CD14-positive monocyte (primary cell): ENCODE measurements around the gene CARMIL1. TPM values are rescaled to one million over a fixed set of nuclear protein-coding genes. Genes with fewer than 3 reads are reported as not detected.
A peak's percentile ranks its signal among the peaks of the same experiment; 100 is the strongest.

Source experiments
- DNase-seq, 3 donors: peaks; one replicate each; pipeline ENCODE4 v3.0.0-alpha.2; 2011 to 2022
- H2AFZ ChIP-seq: 2 replicates; pipeline ENCODE4 v1.6.0; 2012; ENCODE audit warnings: mild to moderate bottlenecking, low read depth, low read length, inconsistent platforms; ENCODE audit not compliant: insufficient read depth, poor library complexity, severe bottlenecking
- H3K27ac ChIP-seq, 2 donors: 1 replicate in 1 of 2; 2 replicates in 1 of 2; pipeline ENCODE4 v1.5.1; 2012 to 2013; ENCODE audit warnings: low read length in 2 of 2, control low read depth in 1 of 2, inconsistent platforms in 1 of 2, low read depth in 1 of 2, mild to moderate bottlenecking in 1 of 2
- H3K27me3 ChIP-seq, 2 donors: one replicate each; pipeline versions ENCODE4 v1.6.0 to v1.6.1; 2011 to 2013; ENCODE audit warnings: low read length in 2 of 2; ENCODE audit not compliant: control insufficient read depth in 2 of 2, insufficient read depth in 2 of 2
- H3K36me3 ChIP-seq, 2 donors: replicated peaks in 1 of 2; 1 replicate in 1 of 2; 2 replicates in 1 of 2; pipeline versions ENCODE4 v1.5.1 to v1.6.1; 2012 to 2013; ENCODE audit warnings: low read length in 2 of 2, control low read depth in 1 of 2, inconsistent platforms in 1 of 2, mild to moderate bottlenecking in 1 of 2; ENCODE audit not compliant: insufficient read depth in 2 of 2, control insufficient read depth in 1 of 2
- H3K4me1 ChIP-seq, 2 donors: 1 replicate in 1 of 2; 2 replicates in 1 of 2; pipeline versions ENCODE4 v1.5.1 to v1.6.1; 2012 to 2013; ENCODE audit warnings: low read length in 2 of 2, control low read depth in 1 of 2, inconsistent platforms in 1 of 2, mild to moderate bottlenecking in 1 of 2, moderate library complexity in 1 of 2; ENCODE audit not compliant: insufficient read depth in 2 of 2, control insufficient read depth in 1 of 2
- H3K4me2 ChIP-seq: replicated peaks from 2 replicates; pipeline ENCODE3; 2012; ENCODE audit warnings: low read length, moderate library complexity, mild to moderate bottlenecking; ENCODE audit not compliant: poor library complexity, severe bottlenecking; ENCODE audit errors: extremely low read depth
- H3K4me3 ChIP-seq, 3 experiments: fragments of 200-600 bp in 1 of 3; sonication (generic) in 1 of 3; replicated peaks in 1 of 3; 1 replicate in 2 of 3; 2 replicates in 1 of 3; pipeline ENCODE4 v1.5.1; 2011 to 2013; ENCODE audit warnings: low read length in 3 of 3, mild to moderate bottlenecking in 3 of 3, control low read depth in 2 of 3, low read depth in 2 of 3, inconsistent platforms in 1 of 3, moderate library complexity in 1 of 3
- H3K79me2 ChIP-seq: 2 replicates; pipeline ENCODE4 v1.6.0; 2012; ENCODE audit warnings: mild to moderate bottlenecking, control low read depth, inconsistent platforms, low read length, moderate library complexity; ENCODE audit not compliant: insufficient read depth
- H3K9ac ChIP-seq: 2 replicates; pipeline ENCODE4 v1.6.0; 2017; ENCODE audit warnings: low read length, mild to moderate bottlenecking; ENCODE audit not compliant: insufficient read depth, poor library complexity, severe bottlenecking
- H3K9me3 ChIP-seq, 2 donors: replicated peaks in 1 of 2; 1 replicate in 1 of 2; 2 replicates in 1 of 2; pipeline versions ENCODE4 v1.5.1 to v1.6.1; 2012 to 2013; ENCODE audit warnings: low read length in 2 of 2, control low read depth in 1 of 2; ENCODE audit not compliant: control insufficient read depth in 1 of 2, insufficient read depth in 1 of 2
- H4K20me1 ChIP-seq: 2 replicates; pipeline ENCODE4 v1.6.0; 2012; ENCODE audit warnings: mild to moderate bottlenecking, low read length, control low read depth, moderate library complexity; ENCODE audit not compliant: insufficient read depth
- H3K27ac Mint-ChIP-seq, 7 donors: one replicate each; pipeline ENCODE4 v1.8.0; 2020; ENCODE audit warnings: mild to moderate bottlenecking in 7 of 7, mixed read lengths in 7 of 7, moderate library complexity in 6 of 7, inconsistent platforms in 2 of 7
- H3K27me3 Mint-ChIP-seq, 3 donors: one replicate each; pipeline ENCODE4 v1.8.0; 2021 to 2022; ENCODE audit warnings: low read depth in 3 of 3, mild to moderate bottlenecking in 3 of 3, mixed read lengths in 3 of 3, moderate library complexity in 3 of 3, inconsistent platforms in 1 of 3
- H3K36me3 Mint-ChIP-seq, 2 donors: one replicate each; pipeline ENCODE4 v1.8.0; 2020; ENCODE audit warnings: mixed read lengths in 2 of 2, inconsistent platforms in 1 of 2, mild to moderate bottlenecking in 1 of 2
- H3K4me1 Mint-ChIP-seq: one replicate; pipeline ENCODE4 v1.8.0; 2020; ENCODE audit warnings: mild to moderate bottlenecking, mixed read lengths
- H3K4me3 Mint-ChIP-seq, 2 donors: one replicate each; pipeline ENCODE4 v1.8.0; 2020; ENCODE audit warnings: mild to moderate bottlenecking in 2 of 2, mixed read lengths in 2 of 2, moderate library complexity in 1 of 2
- H3K9me3 Mint-ChIP-seq, 7 donors: one replicate each; pipeline ENCODE4 v1.8.0; 2020 to 2022; ENCODE audit warnings: mixed read lengths in 7 of 7, mild to moderate bottlenecking in 6 of 7, moderate library complexity in 6 of 7, inconsistent platforms in 2 of 7
- WGBS: methylation state at CpG from one replicate; pipeline ENCODE4 v1.1.5; 2013; ENCODE audit warnings: missing lambda C conversion rate; ENCODE audit not compliant: insufficient coverage; 5-methylcytosine and 5-hydroxymethylcytosine counted together
- intact Hi-C, 2 donors: fragments of 100-400 bp; cut with micrococcal nuclease; formaldehyde crosslinking; loops; one replicate each; pipeline versions ENCODE4 v1.15.0 to v1.15.1; 2023
- polyA plus RNA-seq, 3 donors: library from polyadenylated mRNA; depleted of rRNA in 1 of 3; unstranded in 2 of 3; stranded (reverse) in 1 of 3; fragments of 300-500 nt in 2 of 3; fragments of >200 nt in 1 of 3; fragmentation: Illumina TruSeq in 2 of 3; gene quantifications; 1 replicate in 2 of 3; 2 replicates in 1 of 3; pipeline ENCODE4 v1.2.3, GENCODE V29; 2012 to 2021
- TF ChIP-seq, protein P1 (sequence below): fragments of 200-600 bp; IDR thresholded peaks from one replicate; pipeline ENCODE4 v1.8.0; 2022; ENCODE audit warnings: antibody characterized with exemption, mild to moderate bottlenecking

Gene CARMIL1
- polyA plus RNA-seq, 3 donors, result 0.30 to 0.49 (median 0.41) TPM

DNA sequence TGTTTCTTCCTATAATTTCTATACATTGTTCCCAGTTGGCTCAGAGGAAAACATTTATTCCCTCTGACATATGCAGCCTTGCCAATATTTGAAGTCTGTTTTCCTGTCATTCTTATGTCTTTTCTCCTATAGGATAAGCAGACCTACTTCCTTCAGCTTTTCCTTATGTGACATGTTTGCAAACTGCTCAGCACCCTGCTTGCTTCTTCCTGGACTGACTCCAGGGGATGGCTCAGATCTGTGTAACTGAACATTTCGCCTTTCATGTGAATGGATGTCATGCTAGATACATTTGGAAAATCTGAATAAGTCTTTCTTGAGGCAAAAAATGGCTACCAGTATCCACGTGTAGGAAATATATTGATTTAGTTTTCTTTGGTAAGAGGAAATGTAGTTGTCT lies 113.2 kb downstream of the CARMIL1 start:
- Histone ChIP-seq H3K4me1 (peaks cover 0 to 3% of the 10 kb centered on the region in 2 donors), H4K20me1 (peaks cover 3% of the 10 kb centered on the region), H3K4me3 (no peak overlapping the region), H3K36me3 (peaks cover 7 to 8% of the 10 kb centered on the region in 2 donors), H3K9me3 (no peaks in the 10 kb centered on the region), H2AFZ (no peak overlapping the region), H3K9ac (no peak overlapping the region), H3K27me3 (no peaks in the 10 kb centered on the region), H3K79me2 (no peaks in the 10 kb centered on the region), H3K27ac (no peak overlapping the region), H3K4me2 (no peak overlapping the region)
- no peak overlapping the region for H3K27ac Mint-ChIP-seq
- peaks cover 0 to 21% of the 10 kb centered on the region in 2 donors for H3K36me3 Mint-ChIP-seq
- H3K27me3 Mint-ChIP-seq, result no peaks in the 10 kb centered on the region
- H3K9me3 Mint-ChIP-seq, result no peaks in the 10 kb centered on the region
- 100% methylated on average over 1 of the region's 2 CpGs for WGBS
- TF ChIP-seq, protein P1, sequence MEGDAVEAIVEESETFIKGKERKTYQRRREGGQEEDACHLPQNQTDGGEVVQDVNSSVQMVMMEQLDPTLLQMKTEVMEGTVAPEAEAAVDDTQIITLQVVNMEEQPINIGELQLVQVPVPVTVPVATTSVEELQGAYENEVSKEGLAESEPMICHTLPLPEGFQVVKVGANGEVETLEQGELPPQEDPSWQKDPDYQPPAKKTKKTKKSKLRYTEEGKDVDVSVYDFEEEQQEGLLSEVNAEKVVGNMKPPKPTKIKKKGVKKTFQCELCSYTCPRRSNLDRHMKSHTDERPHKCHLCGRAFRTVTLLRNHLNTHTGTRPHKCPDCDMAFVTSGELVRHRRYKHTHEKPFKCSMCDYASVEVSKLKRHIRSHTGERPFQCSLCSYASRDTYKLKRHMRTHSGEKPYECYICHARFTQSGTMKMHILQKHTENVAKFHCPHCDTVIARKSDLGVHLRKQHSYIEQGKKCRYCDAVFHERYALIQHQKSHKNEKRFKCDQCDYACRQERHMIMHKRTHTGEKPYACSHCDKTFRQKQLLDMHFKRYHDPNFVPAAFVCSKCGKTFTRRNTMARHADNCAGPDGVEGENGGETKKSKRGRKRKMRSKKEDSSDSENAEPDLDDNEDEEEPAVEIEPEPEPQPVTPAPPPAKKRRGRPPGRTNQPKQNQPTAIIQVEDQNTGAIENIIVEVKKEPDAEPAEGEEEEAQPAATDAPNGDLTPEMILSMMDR, result no peak
- peaks cover 7% of the 10 kb centered on the region for H3K4me1 Mint-ChIP-seq
- H3K4me3 Mint-ChIP-seq, result no peak overlapping the region
- no peak for DNase-seq
- intact Hi-C loops, result no loop called here

DNA sequence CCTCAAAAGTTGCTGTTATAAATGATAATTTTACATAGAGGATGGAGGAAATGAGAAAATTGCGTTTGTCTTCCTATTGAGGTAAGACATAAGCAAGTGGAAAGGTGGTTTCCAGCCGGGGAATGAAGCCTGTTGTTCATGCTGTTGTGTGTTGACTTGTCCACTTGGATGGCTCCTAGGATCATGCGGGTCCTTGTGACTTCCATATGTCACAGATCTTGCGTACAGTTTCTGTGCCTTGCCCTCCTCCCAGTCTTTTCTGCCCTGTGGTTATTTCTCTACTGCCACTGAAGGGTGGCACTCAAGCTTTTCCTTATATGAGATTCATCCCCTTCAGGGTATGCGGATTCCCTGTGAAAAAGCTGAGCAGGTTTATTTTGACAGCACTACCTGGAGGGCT lies 116.6 kb downstream of the CARMIL1 start:
- no peaks in the 10 kb centered on the region for H3K4me1 Mint-ChIP-seq
- Histone ChIP-seq H3K4me3 (no peak overlapping the region), H3K79me2 (no peaks in the 10 kb centered on the region), H3K9me3 (no peaks in the 10 kb centered on the region), H3K27ac (no peak overlapping the region), H3K9ac (no peak overlapping the region), H2AFZ (no peak overlapping the region), H3K27me3 (no peaks in the 10 kb centered on the region), H4K20me1 (no peaks in the 10 kb centered on the region), H3K36me3 (peaks cover 7 to 8% of the 10 kb centered on the region in 2 donors), H3K4me1 (no peaks in the 10 kb centered on the region), H3K4me2 (no peak overlapping the region)
- H3K27me3 Mint-ChIP-seq, result no peaks in the 10 kb centered on the region
- no peak for DNase-seq
- peaks cover 0 to 18% of the 10 kb centered on the region in 2 donors for H3K36me3 Mint-ChIP-seq
- no peaks in the 10 kb centered on the region for H3K9me3 Mint-ChIP-seq
- TF ChIP-seq, protein P1, result no peak
- H3K4me3 Mint-ChIP-seq, result no peak overlapping the region
- WGBS, result 81% methylated on average over 2 of the region's 5 CpGs
- peak overlapping the region in 1 of 7 donors; percentile 75 for H3K27ac Mint-ChIP-seq
- intact Hi-C loops, result no loop called here
